ENCODE data around the gene RPS24. TPM values are rescaled to one million over a fixed set of nuclear protein-coding genes. Genes with fewer than 3 reads are reported as not detected.
A peak's percentile ranks its signal among the peaks of the same experiment; 100 is the strongest.

The RPS24 gene
- total and polyA plus RNA-seq, 10 donors: 1,007 to 8,141 (median 1,662) TPM

GRCh38 chr10:78047314-78047891 is 13.7 kb downstream of the RPS24 start:
- 30 to 36% (median 32%) methylated on average over 8 to 13 of the region's 13 CpGs for WGBS, 5 donors
- intact Hi-C loops (cut with DNase I; ENCODE audit: low total_unique reads): loop anchor here (5.0 kb wide), 2 partner anchors 255 to 1145 kb away; no protein-coding TSS in a partner anchor

GRCh38 chr10:78049851-78050250 is 16.2 kb downstream of the RPS24 start:
- Histone ChIP-seq H3K9me3 (no peaks in the 10 kb centered on the region), H3K27me3 (replicated peaks in 1 of 7) (no peaks in the 10 kb centered on the region), H3K4me1 (peaks cover 0 to 29% (median 13%) of the 10 kb centered on the region in 6 donors), H3K36me3 (peaks cover 0 to 16% (median 0%) of the 10 kb centered on the region in 6 donors), H3K27ac (no peak overlapping the region), H3K4me3 (no peak overlapping the region)
- intact Hi-C loops (cut with DNase I; ENCODE audit: low total_unique reads): loop anchor here (5.0 kb wide), 2 partner anchors 252 to 1142 kb away; no protein-coding TSS in a partner anchor
- 69 to 100% (median 76%) methylated on average over 1 of the region's 1 CpG for WGBS, 5 donors
- DNase-seq: no peak
- no peak for TF ChIP-seq POLR2A (IDR thresholded peaks at IDR 0.05)
- no peak for TF ChIP-seq POLR2AphosphoS5 (IDR thresholded peaks at IDR 0.05)
- no peak for TF ChIP-seq CTCF (IDR thresholded peaks at IDR 0.05 in 8 of 11, conservative IDR thresholded peaks at IDR 0.05 in 3 of 11)

More at GRCh38 chr10:78047314-78047891, 13.7 kb downstream of the RPS24 start:
- no peaks in the 10 kb centered on the region for H3K27me3 ChIP-seq (replicated peaks in 1 of 7)
- no peak overlapping the region for H3K4me3 ChIP-seq
- H3K36me3 ChIP-seq: peaks cover 0 to 27% (median 9%) of the 10 kb centered on the region in 6 donors
- H3K4me1 ChIP-seq: peaks cover 0 to 35% (median 15%) of the 10 kb centered on the region in 6 donors
- H3K9me3 ChIP-seq: no peaks in the 10 kb centered on the region
- H3K27ac ChIP-seq: no peak overlapping the region
- DNase-seq: peak; percentile 94
- peak; percentile 64 to 88 (median 82) for TF ChIP-seq CTCF (IDR thresholded peaks at IDR 0.05 in 8 of 11, conservative IDR thresholded peaks at IDR 0.05 in 3 of 11)
- peak in 1 of 3 donors; percentile 35 for TF ChIP-seq POLR2AphosphoS5 (IDR thresholded peaks at IDR 0.05)
- TF ChIP-seq POLR2A (IDR thresholded peaks at IDR 0.05): no peak

- WGBS, 5 donors: 55 to 73% (median 67%) methylated on average over 7 of the region's 7 CpGs
- TF ChIP-seq CTCF (IDR thresholded peaks at IDR 0.05 in 8 of 11, conservative IDR thresholded peaks at IDR 0.05 in 3 of 11) (no peak), POLR2AphosphoS5 (IDR thresholded peaks at IDR 0.05) (no peak), POLR2A (IDR thresholded peaks at IDR 0.05) (no peak)
- DNase-seq: no peak
- Histone ChIP-seq H3K4me1 (peaks cover 0 to 3% (median 0%) of the 10 kb centered on the region in 6 donors), H3K9me3 (no peaks in the 10 kb centered on the region), H3K27ac (no peak overlapping the region), H3K27me3 (replicated peaks in 1 of 7) (no peaks in the 10 kb centered on the region), H3K36me3 (peaks cover 0 to 20% (median 0%) of the 10 kb centered on the region in 6 donors), H3K4me3 (no peak overlapping the region)
- intact Hi-C loops (cut with DNase I; ENCODE audit: low total_unique reads): no loop called here
Observed at GRCh38 chr10:78053211-78053868, 19.7 kb downstream of the RPS24 start.

GRCh38 chr10:78058562-78058961 is 24.9 kb downstream of the RPS24 start:
- Histone ChIP-seq H3K27me3 (replicated peaks in 1 of 7) (no peaks in the 10 kb centered on the region), H3K4me3 (no peak overlapping the region), H3K9me3 (no peaks in the 10 kb centered on the region), H3K4me1 (no peaks in the 10 kb centered on the region), H3K27ac (no peak overlapping the region), H3K36me3 (peaks cover 0 to 7% (median 0%) of the 10 kb centered on the region in 6 donors)
- DNase-seq: no peak
- TF ChIP-seq POLR2A (IDR thresholded peaks at IDR 0.05) (no peak), POLR2AphosphoS5 (IDR thresholded peaks at IDR 0.05) (no peak), CTCF (IDR thresholded peaks at IDR 0.05 in 8 of 11, conservative IDR thresholded peaks at IDR 0.05 in 3 of 11) (no peak)
- intact Hi-C loops (cut with DNase I; ENCODE audit: low total_unique reads): no loop called here
- 64 to 76% (median 75%) methylated on average over 5 of the region's 5 CpGs for WGBS, 5 donors

Data from spleen (tissue), 11 donors.